Dendritic cell treated with granulocyte-macrophage colony-stimulating factor and Interleukin-4, amounts not matched to agents 40 ng/mL and 50 ng/mL, for 4 days (primary cell): ENCODE results near the gene UMPS.
"Not testable (repeated sequence)": the region's sequence is repeated elsewhere in the genome, so short reads cannot be mapped to it uniquely, and the experiment has no call there.

Experiments used
- H3K27ac Mint-ChIP-seq: one replicate; pipeline ENCODE4 v1.8.0; 2022; ENCODE audit warnings: mild to moderate bottlenecking, mixed read lengths
- H3K27me3 Mint-ChIP-seq: one replicate; pipeline ENCODE4 v1.8.0; 2022; ENCODE audit warnings: mild to moderate bottlenecking, mixed read lengths
- H3K36me3 Mint-ChIP-seq: one replicate; pipeline ENCODE4 v1.8.0; 2022; ENCODE audit warnings: low read depth, mixed read lengths
- H3K4me1 Mint-ChIP-seq: one replicate; pipeline ENCODE4 v1.8.0; 2022; ENCODE audit warnings: low read depth, mixed read lengths
- H3K4me3 Mint-ChIP-seq: one replicate; pipeline ENCODE4 v1.8.0; 2022; ENCODE audit warnings: mild to moderate bottlenecking, moderate library complexity, mixed read lengths
- H3K9me3 Mint-ChIP-seq: one replicate; pipeline ENCODE4 v1.8.0; 2022; ENCODE audit warnings: mixed read lengths
- intact Hi-C: fragments of 100-400 bp; cut with micrococcal nuclease; formaldehyde crosslinking; loops from one replicate; pipeline ENCODE4 v1.15.0; 2022

The UMPS gene

DNA sequence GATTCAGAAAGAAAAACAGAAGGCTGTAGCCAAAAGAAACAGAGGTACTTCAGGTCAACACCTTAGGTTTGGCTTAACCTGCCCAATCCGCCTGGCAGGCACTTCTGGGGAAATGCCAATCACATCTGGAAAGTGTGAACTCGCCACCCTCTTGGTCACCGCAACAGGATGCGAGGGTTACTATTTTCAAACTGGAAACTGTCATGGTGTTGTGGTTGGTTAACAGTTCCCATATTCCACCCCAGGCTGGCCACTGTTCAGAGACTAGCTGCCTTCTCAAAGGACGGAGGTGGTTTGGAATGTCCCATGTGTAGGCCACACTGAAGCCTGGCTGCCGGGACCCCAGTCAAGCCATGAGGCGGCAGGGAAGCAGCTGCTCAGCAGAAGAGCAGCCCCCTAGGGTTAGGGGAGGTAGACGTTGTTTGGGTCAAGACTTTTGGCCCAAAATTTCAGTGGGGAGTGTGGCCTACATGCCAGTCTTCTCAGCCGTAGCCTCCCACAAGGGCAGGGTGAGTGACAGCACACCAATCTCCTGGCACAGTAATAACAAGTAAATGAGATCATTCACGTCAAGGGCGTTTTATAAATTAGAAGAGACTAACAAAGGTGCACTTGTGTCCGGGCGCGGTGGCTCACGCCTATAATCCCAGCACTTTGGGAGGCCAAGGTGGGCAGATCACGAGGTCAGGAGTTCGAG, 54.6 kb downstream of the UMPS start:
- Mint-ChIP-seq H3K27ac (peak overlapping the region; percentile 6), H3K27me3 (peaks cover 26% of the 10 kb centered on the region), H3K4me3 (no peak overlapping the region), H3K9me3 (no peaks in the 10 kb centered on the region), H3K4me1 (peaks cover 49% of the 10 kb centered on the region), H3K36me3 (peaks cover 16% of the 10 kb centered on the region)
- intact Hi-C loops: no loop called here

DNA sequence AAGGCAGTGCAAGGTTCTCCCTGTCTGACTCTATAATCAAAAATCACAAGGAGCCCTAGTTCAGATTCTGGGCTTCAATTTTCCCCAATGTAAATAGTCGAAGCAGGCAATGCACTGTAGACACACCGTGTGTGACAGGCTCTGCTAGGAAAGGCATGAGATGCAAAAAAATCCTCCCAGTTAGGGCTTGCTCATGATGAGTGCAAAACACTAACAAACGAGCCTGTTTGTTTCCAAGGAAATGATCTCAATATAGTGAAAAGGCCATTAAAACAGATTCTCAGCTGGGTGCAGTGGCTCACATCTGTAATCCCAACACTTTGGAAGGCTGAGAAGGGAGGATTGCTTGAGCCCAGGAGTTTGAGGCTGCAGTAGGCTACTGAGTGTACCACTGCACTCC, 55.7 kb downstream of the UMPS start:
- Mint-ChIP-seq H3K4me1 (peaks cover 47% of the 10 kb centered on the region), H3K27me3 (peaks cover 20% of the 10 kb centered on the region), H3K4me3 (no peak overlapping the region), H3K9me3 (no peaks in the 10 kb centered on the region), H3K36me3 (peaks cover 15% of the 10 kb centered on the region), H3K27ac (peak overlapping the region; percentile 24)
- intact Hi-C loops: loop anchor here (1.0 kb wide), 1 partner anchor 115 kb away; no protein-coding TSS in a partner anchor

DNA sequence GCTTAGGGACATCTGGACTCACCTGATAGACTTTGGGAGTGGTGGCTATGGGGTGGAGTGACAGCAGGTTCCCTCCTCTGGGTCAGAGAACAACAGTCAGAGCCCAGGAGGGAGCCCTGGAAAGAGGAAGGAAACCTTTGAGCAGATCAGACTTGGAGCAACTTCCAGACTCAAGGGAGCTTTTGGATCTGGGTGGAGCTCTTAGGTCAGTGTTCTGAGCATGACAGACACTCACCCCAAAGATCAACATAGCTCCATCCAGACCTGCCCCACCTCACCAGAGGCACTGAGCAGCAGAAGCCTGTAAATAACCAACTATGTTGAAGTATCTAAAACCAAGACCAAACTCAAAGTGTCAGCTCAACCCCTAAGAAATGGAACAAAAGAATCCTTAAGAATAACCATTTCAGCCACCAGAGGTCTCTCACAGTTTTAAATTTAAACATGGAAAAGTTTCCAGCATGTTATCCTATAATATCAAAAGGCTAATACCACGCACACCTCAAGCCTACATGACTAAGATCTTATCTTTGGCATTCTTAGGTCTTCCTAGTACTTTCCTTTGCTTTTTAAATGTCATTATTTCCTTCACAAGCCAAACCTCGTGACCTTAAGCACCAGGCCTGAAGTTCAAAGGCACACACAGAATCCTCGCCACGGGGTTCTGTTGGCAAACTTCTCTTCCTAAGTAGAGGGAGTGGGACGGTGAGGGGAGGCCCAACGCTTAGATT, 56.4 kb downstream of the UMPS start:
- Mint-ChIP-seq H3K27me3 (peaks cover 17% of the 10 kb centered on the region), H3K27ac (peak overlapping the region; percentile 24), H3K4me1 (peaks cover 47% of the 10 kb centered on the region), H3K36me3 (peaks cover 10% of the 10 kb centered on the region), H3K9me3 (no peaks in the 10 kb centered on the region), H3K4me3 (no peak overlapping the region)
- intact Hi-C loops: loop anchor here (1.0 kb wide), 1 partner anchor 115 kb away; no protein-coding TSS in a partner anchor

DNA sequence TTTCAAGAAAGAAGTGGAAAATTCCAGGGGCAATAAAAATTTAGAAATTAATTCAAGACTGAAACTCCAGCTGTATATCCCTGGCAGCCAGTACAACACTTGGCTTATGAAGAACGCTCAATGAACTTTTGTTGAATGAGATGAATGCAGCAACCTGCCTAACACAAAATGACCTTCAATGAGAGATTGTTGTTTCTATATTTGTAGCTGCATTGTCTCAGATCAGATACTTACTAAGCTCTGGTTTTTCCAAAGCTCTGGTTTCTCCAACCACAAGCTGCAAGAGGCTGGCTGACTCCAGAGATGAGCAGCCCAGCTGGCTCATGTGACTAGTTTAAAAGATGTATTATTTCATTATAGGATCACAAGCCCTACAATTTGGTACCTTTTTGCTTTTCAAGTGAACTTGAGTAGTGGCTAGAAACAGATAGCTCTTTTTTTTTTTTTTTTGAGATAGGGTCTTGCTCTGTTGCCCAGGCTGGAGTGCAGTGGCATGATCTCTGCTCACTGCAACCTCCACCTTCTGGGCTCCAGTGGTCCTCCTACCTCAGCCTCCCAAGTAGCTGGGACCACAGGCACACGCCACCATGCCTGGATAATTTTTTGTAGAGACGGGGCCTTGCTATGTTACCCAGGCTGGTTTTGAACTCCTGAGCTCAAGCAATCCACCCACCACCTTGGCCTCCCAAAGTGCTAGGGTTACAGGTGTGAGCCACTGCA, 57.4 kb downstream of the UMPS start:
- Mint-ChIP-seq H3K4me3 (no peak overlapping the region), H3K36me3 (peaks cover 10% of the 10 kb centered on the region), H3K4me1 (peaks cover 48% of the 10 kb centered on the region), H3K9me3 (no peaks in the 10 kb centered on the region), H3K27ac (peak overlapping the region; percentile 24), H3K27me3 (peaks cover 12% of the 10 kb centered on the region)
- intact Hi-C loops: no loop called here

DNA sequence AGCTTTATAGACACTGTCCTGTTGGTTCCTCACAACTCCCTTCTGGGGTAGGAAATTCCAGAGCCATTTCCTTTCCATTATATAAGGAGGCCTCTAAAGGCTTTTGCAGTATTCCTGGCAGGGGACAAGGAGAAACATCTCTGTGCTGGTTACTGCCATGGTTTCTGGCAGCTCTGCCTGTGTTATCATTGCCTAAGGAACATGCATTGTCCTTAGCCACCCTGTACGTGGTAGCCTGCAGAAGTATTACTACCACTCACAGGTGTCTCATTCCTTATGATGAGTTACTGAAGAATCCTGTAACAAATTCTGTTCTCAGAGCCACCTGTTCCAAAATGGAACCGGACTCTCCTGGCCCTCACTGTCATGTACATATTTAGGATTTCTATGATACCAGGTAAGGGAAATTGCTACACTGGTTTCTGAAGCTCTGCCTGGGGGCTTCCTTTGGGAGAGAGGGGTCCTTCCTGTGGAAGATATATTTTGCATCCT, 58.0 kb downstream of the UMPS start:
- Mint-ChIP-seq H3K4me1 (peaks cover 54% of the 10 kb centered on the region), H3K9me3 (no peaks in the 10 kb centered on the region), H3K27me3 (peaks cover 13% of the 10 kb centered on the region), H3K4me3 (no peak overlapping the region), H3K27ac (no peak overlapping the region), H3K36me3 (peaks cover 10% of the 10 kb centered on the region)
- intact Hi-C loops: no loop called here

DNA sequence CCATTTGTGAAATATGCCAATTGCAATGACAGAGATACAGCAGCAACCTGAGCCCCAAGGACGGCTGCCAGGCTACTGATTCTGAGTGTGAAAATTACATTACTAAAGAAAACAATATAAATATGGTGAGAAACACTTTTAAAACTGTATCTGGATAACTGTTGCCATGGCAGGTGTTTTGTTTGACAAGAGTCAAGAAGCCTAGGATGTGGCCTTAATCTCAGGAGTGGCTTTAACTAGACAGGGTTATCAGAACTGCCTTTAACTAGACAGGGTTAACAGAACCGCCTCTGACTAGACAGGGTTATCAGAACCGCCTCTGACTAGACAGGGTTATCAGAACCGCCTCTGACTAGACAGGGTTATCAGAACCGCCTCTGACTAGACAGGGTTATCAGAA, 58.9 kb downstream of the UMPS start:
- H3K27me3 Mint-ChIP-seq, intact Hi-C loops, H3K27ac Mint-ChIP-seq, H3K9me3 Mint-ChIP-seq, H3K4me3 Mint-ChIP-seq: not testable (repeated sequence)
- Mint-ChIP-seq H3K36me3 (peaks cover 14% of the 10 kb centered on the region), H3K4me1 (peaks cover 62% of the 10 kb centered on the region)

DNA sequence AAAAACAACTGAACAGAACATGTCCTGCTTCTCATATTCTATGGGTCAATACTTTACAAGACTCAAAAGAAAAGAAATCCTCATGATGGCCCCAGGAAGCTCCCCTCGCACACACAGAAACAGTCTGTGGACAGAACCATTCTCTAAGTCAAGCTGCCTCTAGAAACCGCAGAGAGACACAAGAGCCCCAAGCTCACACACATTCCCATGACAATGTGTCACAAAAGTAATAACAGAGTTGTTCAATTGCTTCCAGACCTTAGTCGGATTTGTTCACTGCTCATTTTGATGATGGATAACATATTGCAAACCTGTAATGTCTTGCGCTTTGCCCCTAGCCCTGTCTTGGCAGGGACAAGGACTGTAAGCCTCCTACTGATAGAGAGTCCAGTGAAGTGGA, 60.9 kb downstream of the UMPS start:
- intact Hi-C loops: no loop called here
- Mint-ChIP-seq H3K4me3 (no peak overlapping the region), H3K9me3 (no peaks in the 10 kb centered on the region), H3K27ac (peak overlapping the region; percentile 66), H3K36me3 (peaks cover 13% of the 10 kb centered on the region), H3K27me3 (peaks cover 2% of the 10 kb centered on the region), H3K4me1 (peaks cover 65% of the 10 kb centered on the region)

DNA sequence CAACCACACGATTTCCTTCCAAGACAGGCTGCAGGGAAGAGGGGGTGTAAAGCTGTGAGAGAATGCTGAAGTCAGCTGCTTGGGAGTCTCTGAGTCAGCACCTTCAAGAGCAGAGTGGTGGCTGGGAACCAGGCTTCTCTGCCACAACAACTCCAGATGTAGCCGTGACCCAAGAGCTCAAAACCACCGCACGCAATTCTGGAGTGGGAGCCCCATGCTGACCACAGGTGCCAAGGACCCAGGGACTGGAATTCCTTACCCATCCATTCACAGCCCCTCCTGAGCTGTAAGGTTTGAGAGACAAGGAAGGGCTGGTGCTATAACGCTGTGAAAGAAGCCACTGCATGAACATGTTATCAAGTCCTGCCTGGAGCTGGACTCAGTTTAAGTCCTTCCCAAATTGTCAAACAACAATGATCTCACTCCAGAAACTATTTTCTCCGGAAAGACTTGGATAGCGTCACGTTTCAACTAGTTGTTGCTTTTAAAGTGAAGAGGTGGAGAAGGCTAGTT, 61.4 kb downstream of the UMPS start:
- Mint-ChIP-seq H3K27ac (peak overlapping the region; percentile 66), H3K4me1 (peaks cover 60% of the 10 kb centered on the region), H3K36me3 (peaks cover 19% of the 10 kb centered on the region), H3K27me3 (peaks cover 2% of the 10 kb centered on the region), H3K4me3 (peak overlapping the region; percentile 14), H3K9me3 (no peaks in the 10 kb centered on the region)
- intact Hi-C loops: no loop called here

DNA sequence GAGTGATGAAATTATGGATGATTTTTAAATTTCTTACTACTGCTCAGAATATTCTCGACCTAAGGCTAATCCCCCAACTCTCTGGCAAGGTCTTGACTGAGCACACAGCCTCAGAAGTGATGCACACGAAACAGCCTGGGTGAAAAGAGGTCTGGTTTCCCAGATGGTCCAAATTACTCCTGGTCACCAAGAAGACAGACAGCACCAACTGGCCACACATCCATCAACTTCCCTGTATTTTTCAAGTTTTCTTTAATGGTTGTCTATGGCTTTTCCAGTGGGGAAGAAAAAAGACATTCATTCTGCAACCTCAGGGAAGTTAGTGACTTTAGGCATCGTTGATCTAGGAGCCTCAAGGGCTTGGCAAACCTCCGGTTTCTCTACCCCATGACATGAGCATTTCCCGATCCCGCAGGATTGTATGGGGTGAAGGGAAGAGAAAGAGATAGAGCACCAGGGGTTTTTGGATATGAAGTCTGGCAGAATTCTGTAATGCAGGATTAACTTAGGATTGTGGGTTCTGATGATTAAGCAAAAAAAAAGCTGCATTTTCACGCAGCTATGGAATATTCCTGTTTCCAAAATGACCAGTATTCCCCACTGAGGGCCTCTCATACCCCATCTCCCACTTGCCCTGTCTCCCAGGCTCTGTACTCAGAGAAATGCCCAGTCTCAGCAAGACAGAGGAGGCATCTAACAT, 62.2 kb downstream of the UMPS start:
- Mint-ChIP-seq H3K27ac (peak overlapping the region; percentile 41), H3K4me3 (no peak overlapping the region), H3K4me1 (peaks cover 62% of the 10 kb centered on the region), H3K9me3 (no peaks in the 10 kb centered on the region), H3K27me3 (peaks cover 6% of the 10 kb centered on the region), H3K36me3 (peaks cover 27% of the 10 kb centered on the region)
- intact Hi-C loops: no loop called here

DNA sequence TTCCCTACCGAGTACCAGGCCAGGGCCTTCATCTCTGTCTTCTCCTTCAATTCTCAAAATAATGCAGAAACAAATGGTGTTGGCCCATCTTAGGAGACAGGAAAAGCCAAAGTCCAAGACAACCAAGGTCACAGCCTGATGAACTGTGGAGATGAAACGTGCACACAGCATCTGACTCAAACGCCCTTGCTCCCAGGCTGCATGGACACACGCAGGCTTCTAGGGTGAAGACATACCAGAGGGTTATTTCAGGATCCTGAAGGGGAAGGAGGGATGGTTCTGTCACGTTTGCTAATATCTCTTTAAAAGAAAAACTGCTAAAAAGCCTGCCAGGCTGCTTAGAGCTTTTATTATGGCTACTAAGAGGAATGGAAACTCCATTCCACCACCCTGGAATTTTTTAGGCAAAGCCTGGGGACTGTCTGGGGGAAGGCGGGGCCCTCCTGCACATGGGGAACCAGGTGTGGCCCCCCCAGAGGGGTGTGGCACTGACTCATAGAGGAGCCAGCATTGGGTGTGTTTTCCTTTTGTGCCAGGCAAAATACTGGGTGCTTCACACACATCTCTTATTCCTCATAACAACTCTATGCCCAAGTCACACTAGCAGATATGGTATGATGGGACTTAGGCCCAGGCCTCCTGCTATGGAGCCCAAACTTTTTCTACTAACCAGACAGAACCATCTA, 62.9 kb downstream of the UMPS start:
- H3K36me3 Mint-ChIP-seq: peaks cover 27% of the 10 kb centered on the region
- peak overlapping the region; percentile 41 for H3K27ac Mint-ChIP-seq
- H3K4me1 Mint-ChIP-seq: peaks cover 62% of the 10 kb centered on the region
- peaks cover 6% of the 10 kb centered on the region for H3K27me3 Mint-ChIP-seq
- intact Hi-C loops: no loop called here
- H3K4me3 Mint-ChIP-seq: no peak overlapping the region
- H3K9me3 Mint-ChIP-seq: no peaks in the 10 kb centered on the region

DNA sequence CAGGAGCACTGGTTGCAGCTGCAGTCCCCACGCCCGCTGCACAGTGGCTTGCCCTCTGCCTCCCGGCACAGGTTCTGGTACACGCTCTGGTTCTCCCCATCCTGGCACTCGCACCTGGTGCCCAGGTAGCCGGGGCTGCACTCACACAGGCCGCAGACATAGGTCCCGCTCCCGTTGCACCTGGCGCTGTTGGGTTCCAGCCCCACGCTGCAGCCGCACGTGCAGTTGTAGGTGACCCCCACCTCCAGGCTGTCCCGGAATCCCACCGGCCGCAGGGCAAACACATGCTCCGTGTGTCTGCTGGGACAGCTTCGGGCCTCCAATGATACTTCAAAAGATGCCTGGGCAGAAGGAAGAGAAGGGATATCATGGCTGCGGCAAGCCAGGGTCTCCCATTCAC, 66.2 kb downstream of the UMPS start:
- intact Hi-C loops: no loop called here
- peaks cover 27% of the 10 kb centered on the region for H3K36me3 Mint-ChIP-seq
- H3K27ac Mint-ChIP-seq: no peak overlapping the region
- H3K4me1 Mint-ChIP-seq: peaks cover 51% of the 10 kb centered on the region
- peaks cover 10% of the 10 kb centered on the region for H3K27me3 Mint-ChIP-seq
- no peak overlapping the region for H3K4me3 Mint-ChIP-seq
- no peaks in the 10 kb centered on the region for H3K9me3 Mint-ChIP-seq

DNA sequence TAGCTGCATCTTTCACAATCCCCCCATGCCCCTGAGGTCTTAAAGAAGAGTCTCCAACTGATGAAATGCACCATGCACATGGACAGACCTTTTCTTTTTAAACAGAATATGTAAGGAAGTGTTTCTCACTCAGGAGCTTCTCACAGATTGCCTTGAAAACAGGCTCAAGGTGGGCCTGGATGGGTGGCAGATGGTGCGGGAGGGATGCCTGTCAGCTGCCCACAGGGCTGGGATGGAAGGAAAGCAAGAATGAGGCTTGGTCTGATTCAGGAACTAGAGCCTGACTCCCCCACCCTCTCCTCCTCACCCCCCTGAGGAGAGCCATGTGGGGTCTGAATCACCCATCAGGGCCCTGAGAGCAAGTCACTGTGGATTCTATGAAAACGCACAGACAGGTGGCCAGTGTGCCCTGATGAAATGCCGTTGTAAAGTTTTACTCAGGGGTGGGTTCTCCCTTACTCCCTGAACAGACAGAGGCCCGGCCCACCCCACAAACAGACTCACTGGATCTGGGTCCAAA, 67.2 kb downstream of the UMPS start:
- H3K4me1 Mint-ChIP-seq: peaks cover 41% of the 10 kb centered on the region
- intact Hi-C loops: no loop called here
- H3K4me3 Mint-ChIP-seq: no peak overlapping the region
- H3K27ac Mint-ChIP-seq: peak overlapping the region; percentile 48
- H3K27me3 Mint-ChIP-seq: peaks cover 12% of the 10 kb centered on the region
- H3K9me3 Mint-ChIP-seq: no peaks in the 10 kb centered on the region
- H3K36me3 Mint-ChIP-seq: peaks cover 28% of the 10 kb centered on the region
